ENCODE data around the gene WT1. TPM values are rescaled to one million over a fixed set of nuclear protein-coding genes. Genes with fewer than 3 reads are reported as not detected.

The WT1 gene
- total and polyA plus RNA-seq, 2 of the 8 experiments (the other 6 are each of a cell fraction or from before 2014, with no cell fraction given): 0.05 to 0.17 TPM

DNA sequence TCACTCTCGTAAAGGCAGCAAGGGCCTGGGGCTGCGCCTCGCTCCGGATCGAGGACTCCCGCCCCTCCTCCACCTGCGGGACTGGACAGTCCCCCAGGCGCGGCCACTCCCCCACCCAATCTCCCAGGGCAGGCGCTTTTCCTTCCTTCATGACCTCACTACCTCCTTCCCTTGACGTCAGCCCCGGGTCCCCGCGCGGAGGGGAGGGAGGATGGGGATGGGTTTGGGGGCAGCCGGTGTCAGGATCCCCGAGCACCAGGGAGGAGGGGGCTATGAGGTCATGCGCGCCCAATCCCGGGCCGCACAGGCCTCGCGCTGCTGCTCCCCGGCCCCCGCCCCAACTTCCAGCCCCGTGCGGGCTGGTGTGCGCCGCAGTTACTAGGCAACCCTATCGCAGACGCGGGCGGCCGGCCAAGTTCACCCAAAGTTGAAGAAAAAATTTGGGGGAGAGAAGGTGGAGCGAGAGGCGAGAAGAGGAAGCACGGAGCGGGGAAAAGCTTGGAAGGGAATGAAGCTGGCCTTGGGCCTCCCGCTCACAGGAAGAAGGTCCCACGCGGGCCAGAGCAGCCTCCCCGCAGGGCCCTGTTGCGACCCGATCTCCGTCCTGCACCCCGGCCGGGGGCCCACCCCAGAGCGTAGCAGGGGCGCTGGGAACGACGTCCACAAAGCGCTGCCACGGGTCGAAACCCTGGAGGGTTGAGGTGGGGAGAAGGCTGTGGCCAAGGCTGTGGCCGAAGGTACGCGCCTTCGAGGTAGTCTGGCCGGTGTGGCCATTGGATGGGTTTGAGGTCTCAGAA is 8.3 kb downstream of the WT1 start (continued):
- TF ChIP-seq POLR2A (IDR thresholded peaks at IDR 0.05; ENCODE audit: control extremely low read depth in 1 of 2, low read depth in 2 of 2, low read length in 2 of 2): no peak
- TF ChIP-seq MAFK (IDR thresholded peaks at IDR 0.05; ENCODE audit: low read depth, low read length): no peak
- peak; percentile 26; the same call in 1 of the 2 replicates for TF ChIP-seq JUND (IDR thresholded peaks at IDR 0.05; ENCODE audit: low read length)
- TF ChIP-seq, protein P1, sequence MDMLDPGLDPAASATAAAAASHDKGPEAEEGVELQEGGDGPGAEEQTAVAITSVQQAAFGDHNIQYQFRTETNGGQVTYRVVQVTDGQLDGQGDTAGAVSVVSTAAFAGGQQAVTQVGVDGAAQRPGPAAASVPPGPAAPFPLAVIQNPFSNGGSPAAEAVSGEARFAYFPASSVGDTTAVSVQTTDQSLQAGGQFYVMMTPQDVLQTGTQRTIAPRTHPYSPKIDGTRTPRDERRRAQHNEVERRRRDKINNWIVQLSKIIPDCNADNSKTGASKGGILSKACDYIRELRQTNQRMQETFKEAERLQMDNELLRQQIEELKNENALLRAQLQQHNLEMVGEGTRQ (IDR thresholded peaks at IDR 0.05; ENCODE audit: low read length): no peak
- TF ChIP-seq SIX5 (IDR thresholded peaks at IDR 0.05; ENCODE audit: low read depth, low read length): no peak
- no peak for TF ChIP-seq TAF1 (IDR thresholded peaks at IDR 0.05; ENCODE audit: low read depth, low read length)
- TF ChIP-seq RXRA (IDR thresholded peaks at IDR 0.05; ENCODE audit: insufficient read depth, low read depth, low read length): no peak
- TF ChIP-seq CTBP2 (IDR thresholded peaks at IDR 0.05; ENCODE audit: borderline replicate concordance, insufficient read depth, insufficient read length, low read length): no peak
- TF ChIP-seq SAP30 (IDR thresholded peaks at IDR 0.05; ENCODE audit: insufficient read depth, insufficient replicate concordance, low read length): no peak
- TF ChIP-seq RFX5 (IDR thresholded peaks at IDR 0.05; ENCODE audit: borderline replicate concordance, low read depth, low read length): no peak
- no peak for TF ChIP-seq BACH1 (IDR thresholded peaks at IDR 0.05; ENCODE audit: low read length)
- no peak for TF ChIP-seq BRCA1 (IDR thresholded peaks at IDR 0.05; ENCODE audit: low read depth, low read length)
- TF ChIP-seq SIRT6 (IDR thresholded peaks at IDR 0.05; ENCODE audit: low read length): no peak
- peak; percentile 80 for TF ChIP-seq EZH2 (IDR thresholded peaks at IDR 0.05; ENCODE audit: low read depth, low read length, severe bottlenecking)
- TF ChIP-seq SP4 (IDR thresholded peaks at IDR 0.05; ENCODE audit: low read length): no peak
- no peak for TF ChIP-seq TBP (IDR thresholded peaks at IDR 0.05; ENCODE audit: low read depth, low read length)
- no peak for TF ChIP-seq PHF8 (conservative IDR thresholded peaks at IDR 0.05; ENCODE audit: low read depth, low read length)
- TF ChIP-seq EP300 (IDR thresholded peaks at IDR 0.05; ENCODE audit: borderline replicate concordance in 1 of 2, low read depth in 2 of 2, low read length in 2 of 2): no peak
- TF ChIP-seq, protein P2, sequence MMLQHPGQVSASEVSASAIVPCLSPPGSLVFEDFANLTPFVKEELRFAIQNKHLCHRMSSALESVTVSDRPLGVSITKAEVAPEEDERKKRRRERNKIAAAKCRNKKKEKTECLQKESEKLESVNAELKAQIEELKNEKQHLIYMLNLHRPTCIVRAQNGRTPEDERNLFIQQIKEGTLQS (IDR thresholded peaks at IDR 0.05; ENCODE audit: insufficient read depth, low read depth, low read length): no peak
- TF ChIP-seq, protein P3, sequence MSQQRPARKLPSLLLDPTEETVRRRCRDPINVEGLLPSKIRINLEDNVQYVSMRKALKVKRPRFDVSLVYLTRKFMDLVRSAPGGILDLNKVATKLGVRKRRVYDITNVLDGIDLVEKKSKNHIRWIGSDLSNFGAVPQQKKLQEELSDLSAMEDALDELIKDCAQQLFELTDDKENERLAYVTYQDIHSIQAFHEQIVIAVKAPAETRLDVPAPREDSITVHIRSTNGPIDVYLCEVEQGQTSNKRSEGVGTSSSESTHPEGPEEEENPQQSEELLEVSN (IDR thresholded peaks at IDR 0.05): no peak; the same call in 1 of the 2 replicates
- TF ChIP-seq JUN (IDR thresholded peaks at IDR 0.05; ENCODE audit: low read depth, low read length): no peak
- TF ChIP-seq CHD1 (IDR thresholded peaks at IDR 0.05; ENCODE audit: low read depth, low read length): no peak
- no peak for TF ChIP-seq KDM5A (IDR thresholded peaks at IDR 0.05; ENCODE audit: low read length)

Measured in H1 (cell line).